NCI-H1048 (cell line): ENCODE data around the gene SLC39A11.
"Not testable (repeated sequence)": the region's sequence is repeated elsewhere in the genome, so short reads cannot be mapped to it uniquely, and the experiment has no call there.

Source experiments
- DNase-seq: peaks from one replicate; lab custom pipeline; 2025; lab: John Stamatoyannopoulos, UW

The SLC39A11 gene

DNA sequence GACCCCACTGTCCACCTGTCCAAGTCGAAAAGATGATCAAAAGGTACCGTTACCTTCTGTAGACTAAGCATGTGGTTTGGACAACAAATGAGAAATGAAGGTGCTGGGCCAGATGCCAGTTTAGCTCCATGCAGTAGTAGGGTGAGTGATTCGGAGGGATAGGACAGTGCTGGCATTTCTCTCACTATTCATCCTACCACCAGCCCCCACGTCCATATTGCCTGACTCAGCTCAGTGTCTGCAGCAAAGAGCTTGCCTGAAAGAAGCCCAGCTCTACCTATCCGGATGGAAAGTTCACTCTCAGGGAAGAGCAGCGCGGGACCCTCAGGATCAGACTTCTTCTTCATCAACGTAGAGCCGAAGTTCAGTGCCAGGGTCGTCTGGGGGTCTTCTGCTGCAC, 145.0 kb downstream of the SLC39A11 start:
- DNase-seq, result no peak

- DNase-seq, result no peak
Observed at GRCh38 chr17:72946696-72947095, 145.8 kb downstream of the SLC39A11 start.

GRCh38 chr17:72946156-72946555, 146.3 kb downstream of the SLC39A11 start:
- DNase-seq, result no peak

DNA sequence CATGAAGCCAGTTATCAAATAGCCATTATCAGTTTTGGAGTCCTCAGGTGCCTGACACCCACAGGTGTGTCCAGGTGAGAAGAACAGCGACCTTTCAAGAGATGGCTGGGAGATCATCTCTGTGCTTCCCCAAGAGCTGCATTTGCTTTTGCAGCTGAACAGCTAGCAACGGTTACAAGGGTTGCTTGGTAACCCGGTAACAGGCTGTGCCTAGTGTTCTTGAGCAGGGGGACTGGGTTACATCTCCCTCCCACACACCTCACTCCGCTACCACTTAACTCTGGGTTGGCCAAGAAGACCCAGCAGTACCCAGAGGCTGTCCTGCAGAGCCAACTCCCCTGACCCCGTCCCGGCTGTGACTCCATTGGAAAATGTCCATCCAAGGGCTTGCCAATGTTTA, 147.0 kb downstream of the SLC39A11 start:
- DNase-seq, result no peak

- DNase-seq, result no peak
Observed at GRCh38 chr17:72943826-72944689, 148.4 kb downstream of the SLC39A11 start.

GRCh38 chr17:72942579-72942978, 149.9 kb downstream of the SLC39A11 start:
- DNase-seq, result no peak

- no peak for DNase-seq
Observed at GRCh38 chr17:72940496-72940895, 152.0 kb downstream of the SLC39A11 start.

DNA sequence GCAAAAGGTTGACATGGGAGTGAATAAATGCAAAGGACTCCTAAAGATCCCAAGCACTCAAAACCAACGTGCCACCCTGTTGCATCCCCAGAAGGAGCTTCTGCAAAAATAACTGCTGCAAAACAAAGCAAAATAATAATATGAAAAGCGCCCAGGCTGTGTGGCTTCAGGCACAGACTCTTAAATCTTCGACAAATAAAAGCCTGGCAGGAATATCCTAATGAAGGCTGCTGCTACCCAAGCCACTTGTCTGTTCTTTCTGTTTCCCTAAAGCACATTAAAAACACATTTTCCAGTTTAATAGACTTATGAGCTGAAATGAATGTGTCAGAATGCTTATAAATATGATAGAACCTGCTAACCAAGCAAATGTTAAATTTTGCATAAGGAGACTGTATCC, 154.0 kb downstream of the SLC39A11 start:
- DNase-seq, result no peak

DNA sequence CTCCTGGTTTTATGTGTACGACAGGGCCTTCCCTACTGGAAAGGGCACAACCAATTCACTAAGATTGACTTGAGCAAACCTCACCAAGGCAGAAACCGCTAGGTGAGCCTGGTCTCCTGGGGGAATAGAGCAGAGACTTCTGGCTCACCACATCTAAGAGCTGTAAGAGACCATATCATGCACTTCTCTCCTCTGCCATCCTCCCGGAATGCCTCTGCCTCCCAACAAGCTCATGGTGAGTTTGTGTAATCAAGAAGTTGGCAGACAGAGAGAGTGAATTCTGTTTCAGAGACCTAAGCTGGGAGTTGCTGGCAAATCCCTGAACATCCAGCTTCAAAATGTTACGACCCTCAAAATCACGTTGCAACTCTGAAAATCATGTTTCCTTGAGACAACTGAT, 154.8 kb downstream of the SLC39A11 start:
- no peak for DNase-seq

GRCh38 chr17:72937254-72937653, 155.2 kb downstream of the SLC39A11 start:
- DNase-seq, result not testable (repeated sequence)

- no peak for DNase-seq
Observed at GRCh38 chr17:72935984-72936383, 156.5 kb downstream of the SLC39A11 start.

- DNase-seq, result no peak
Observed at GRCh38 chr17:72934927-72935326, 157.6 kb downstream of the SLC39A11 start.

- DNase-seq, result no peak
Observed at GRCh38 chr17:72931635-72932034, 160.9 kb downstream of the SLC39A11 start.

- no peak for DNase-seq
Observed at GRCh38 chr17:72931163-72931562, 161.3 kb downstream of the SLC39A11 start.

DNA sequence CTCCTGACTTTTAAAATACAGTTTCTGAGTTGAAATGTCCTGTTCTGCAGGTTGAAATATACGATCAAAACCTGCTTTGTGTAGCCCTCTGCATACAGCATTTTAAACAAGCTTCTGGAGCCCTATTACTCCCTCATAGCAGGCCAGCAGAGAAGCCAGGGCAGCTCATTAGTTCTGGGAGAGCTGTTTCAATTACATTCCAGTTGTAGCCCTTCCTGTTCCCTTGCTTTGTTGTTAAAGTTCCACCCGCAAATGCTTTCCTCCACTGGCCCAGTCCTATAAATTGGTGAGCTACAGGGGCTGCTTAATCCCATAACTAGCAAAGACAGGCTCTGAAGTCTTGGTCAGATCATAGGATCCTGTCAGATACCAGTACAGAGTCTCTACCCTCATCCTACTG, 162.5 kb downstream of the SLC39A11 start:
- no peak for DNase-seq

GRCh38 chr17:72928454-72929136, 163.9 kb downstream of the SLC39A11 start:
- DNase-seq, result no peak

DNA sequence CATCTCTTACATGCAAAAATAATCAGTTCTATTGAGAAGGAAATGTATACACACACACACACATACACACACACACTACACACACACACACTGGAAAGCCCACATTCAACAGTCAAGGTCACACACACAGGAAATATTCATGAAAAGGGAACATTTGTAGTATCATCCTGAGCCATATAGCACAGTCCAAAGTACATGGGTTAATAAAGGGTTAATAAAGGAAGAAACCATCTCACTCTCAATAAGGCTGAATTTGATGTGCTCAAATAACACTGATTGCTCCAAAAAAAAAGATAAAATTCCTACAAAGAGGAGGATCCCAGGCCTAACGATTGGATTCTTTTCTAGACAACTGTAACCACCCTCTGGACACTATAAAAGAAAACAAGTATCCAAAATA, 164.7 kb downstream of the SLC39A11 start:
- DNase-seq, result no peak

- DNase-seq, result no peak
Observed at GRCh38 chr17:72927146-72927545, 165.3 kb downstream of the SLC39A11 start.

GRCh38 chr17:72926171-72926570, 166.3 kb downstream of the SLC39A11 start:
- no peak for DNase-seq

- no peak for DNase-seq
Observed at GRCh38 chr17:72924196-72924595, 168.3 kb downstream of the SLC39A11 start.

DNA sequence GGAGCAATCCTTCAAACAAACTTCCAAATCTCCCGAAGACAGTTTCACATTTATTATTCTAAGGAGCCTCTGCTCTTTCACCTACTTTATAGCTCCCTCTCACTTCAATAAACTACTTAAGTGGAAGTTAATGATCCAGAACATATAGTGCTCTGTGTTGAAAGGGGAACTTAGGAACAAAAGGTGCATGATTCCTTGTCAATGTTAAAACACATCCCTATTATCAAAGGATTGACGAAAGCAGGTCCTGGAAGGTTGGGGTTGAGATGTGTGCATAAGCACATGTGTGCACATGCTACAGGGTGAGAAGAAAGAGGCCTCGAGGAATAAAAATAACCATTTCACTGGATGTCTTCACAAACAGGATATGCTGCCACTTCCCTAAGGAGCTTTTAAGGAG, 170.3 kb downstream of the SLC39A11 start:
- no peak for DNase-seq

DNA sequence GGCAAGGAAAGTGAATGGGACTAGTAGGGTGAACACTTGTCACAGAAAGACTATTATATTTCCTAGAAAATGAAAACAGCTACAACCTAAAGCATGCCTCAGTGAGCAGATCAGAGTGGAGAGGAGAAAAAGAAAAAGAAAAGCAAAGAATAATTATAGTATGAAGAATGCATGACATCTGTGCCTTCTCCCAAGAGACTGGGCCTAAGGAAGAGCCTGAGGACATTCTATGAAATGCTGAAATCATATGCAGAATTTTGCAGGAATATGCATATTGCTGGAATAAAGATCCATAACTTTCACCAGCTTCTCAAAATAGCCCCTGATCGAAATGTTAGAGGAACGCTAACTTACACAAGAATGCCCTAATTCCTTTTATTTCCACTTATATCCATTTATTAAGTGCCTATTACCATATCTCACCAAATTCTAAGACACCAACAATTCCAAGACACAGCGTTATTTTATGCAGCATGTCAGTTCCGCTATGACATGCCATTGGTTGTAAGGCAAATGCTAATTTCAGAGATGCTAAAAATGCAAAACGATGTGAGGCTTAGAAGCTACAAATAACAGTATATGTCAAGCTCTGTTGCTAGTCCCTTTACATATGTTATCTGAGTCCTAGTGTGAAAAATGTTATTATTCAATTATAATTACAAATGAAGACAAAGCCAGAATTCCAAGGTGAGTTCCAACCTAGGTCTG, 171.0 kb downstream of the SLC39A11 start:
- no peak for DNase-seq

DNA sequence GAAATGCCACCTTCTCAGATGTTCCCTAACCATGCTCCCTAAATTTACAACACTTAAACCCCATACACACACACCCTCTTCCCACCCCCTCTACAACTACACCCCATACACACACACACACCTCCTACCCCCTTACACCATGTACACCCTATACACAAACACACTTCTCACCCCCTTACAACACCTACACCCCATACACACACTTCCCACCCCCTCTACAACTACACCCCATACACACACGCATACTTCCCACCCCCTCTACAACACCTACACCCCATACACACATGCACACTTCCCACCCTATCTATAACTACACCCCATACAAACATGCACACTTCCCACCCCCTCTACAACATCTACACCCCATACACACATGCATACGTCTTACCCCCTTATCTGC, 172.0 kb downstream of the SLC39A11 start:
- DNase-seq, result no peak
